C1 segment of cervical spinal cord (tissue), 14 donors: ENCODE data around the gene FARSA.
A peak's percentile ranks its signal among the peaks of the same experiment; 100 is the strongest.
"Not testable (repeated sequence)": the region's sequence is repeated elsewhere in the genome, so short reads cannot be mapped to it uniquely, and the experiment has no call there.

Experiments
- DNase-seq, 14 donors: peaks; one replicate each; lab custom pipeline; 2025; lab: John Stamatoyannopoulos, UW

The FARSA gene

GRCh38 chr19:12953799-12954611, 20.5 kb upstream of the FARSA start:
- peak in 1 of 14 donors; percentile 35 for DNase-seq

DNA sequence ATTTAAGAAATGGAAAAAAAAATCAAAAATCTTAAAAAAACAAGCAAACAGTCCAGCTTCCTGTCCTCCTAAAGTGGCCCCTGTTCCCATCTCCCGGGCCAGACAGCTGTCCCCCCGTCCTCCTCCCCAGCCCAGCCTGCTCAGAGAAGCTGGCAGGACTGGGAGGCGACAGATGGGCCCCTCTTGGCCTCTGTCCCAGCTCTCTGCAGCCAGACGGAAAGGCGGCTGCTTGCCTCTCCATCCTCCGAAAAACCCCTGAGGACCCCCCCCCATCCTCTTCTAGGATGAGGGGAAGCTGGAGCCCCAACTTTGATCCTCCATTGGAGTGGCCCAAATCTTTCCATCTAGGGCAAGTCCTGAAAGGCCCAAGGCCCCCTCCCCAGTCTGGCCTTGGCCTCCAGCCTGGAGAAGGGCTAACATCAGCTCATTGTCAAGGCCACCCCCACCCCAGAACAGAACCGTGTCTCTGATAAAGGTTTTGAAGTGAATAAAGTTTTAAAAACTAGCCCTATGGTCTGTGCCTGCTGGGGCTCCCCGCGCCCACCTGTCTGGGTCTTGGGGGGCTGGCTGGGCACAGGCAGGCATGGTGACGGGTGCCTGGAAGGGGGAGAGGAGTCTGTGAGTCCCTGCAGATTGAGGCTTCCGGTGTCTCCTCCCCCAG, 19.8 kb upstream of the FARSA start:
- peak in 10 of 14 donors; percentile 21 to 86 (median 38) for DNase-seq

DNA sequence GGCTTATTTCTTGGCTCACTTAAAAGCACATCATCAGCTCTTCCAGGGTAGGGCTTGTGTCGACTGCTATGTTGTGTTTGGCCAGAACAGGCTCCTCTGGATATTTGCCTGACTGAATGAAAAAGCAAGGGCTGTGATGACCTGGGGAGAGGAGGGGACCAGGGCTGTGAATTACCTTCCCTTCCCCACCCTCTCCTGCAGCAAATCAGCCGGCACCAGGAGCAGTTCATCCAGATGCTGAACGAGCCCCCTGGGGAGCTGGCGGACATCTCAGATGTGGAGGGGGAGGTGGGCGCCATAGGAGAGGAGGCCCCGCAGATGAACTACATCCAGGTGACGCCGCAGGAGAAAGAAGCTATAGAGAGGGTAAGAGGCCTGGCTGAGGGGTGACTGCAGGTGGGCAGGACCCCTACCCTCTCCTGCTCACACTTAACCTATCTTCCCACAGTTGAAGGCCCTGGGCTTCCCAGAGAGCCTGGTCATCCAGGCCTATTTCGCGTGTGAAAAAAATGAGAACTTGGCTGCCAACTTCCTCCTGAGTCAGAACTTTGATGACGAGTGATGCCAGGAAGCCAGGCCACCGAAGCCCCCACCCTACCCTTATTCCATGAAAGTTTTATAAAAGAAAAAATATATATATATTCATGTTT, 19.1 kb upstream of the FARSA start:
- peak in 2 of 14 donors; percentile 47 to 86 for DNase-seq

GRCh38 chr19:12952050-12952449, 18.5 kb upstream of the FARSA start:
- DNase-seq, result not testable (repeated sequence)

DNA sequence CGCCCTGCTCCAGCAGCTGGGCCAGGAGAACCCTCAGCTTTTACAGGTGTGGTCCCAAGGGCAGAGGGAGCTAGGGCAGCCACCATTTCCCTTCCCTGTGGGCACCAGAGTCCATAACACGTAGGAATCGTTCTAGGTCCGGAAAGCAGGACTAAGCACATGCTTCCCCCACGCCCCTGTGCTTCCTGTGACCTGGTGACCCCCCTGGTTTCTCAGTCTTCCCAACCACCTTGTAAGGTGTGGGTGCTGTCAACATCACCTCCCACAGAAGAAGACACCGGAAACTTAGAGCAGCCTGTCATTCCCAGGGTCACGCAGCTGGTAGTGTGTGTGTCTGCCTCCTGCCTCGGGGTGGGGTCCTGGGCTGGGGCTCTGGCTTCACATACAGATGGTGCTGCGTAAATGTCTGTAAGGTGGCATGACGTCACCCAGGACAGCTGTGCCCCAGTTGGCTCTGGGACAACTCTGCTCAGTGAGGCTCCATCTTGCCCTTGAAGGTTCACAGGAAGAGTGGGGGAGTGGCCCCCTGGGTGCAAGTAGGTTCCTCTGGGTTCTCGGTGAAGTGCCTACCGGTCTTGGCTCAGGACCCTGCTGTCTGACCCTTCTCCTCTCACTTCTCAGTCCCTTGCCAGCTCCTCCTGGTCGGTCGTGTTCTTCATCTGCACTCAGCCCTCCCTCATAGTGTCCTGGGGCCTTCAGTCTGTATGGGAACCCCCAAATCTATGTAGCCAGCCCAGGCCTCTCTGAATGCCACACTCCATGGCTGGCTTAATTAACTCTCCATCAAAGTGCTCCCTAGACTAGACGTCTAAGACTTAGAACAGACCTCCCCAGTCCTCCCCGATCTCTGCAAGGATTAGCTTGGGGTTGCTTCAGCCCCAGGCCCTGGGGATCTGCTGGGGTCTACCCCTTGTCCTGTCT, 16.1 kb upstream of the FARSA start:
- DNase-seq, result no peak

DNA sequence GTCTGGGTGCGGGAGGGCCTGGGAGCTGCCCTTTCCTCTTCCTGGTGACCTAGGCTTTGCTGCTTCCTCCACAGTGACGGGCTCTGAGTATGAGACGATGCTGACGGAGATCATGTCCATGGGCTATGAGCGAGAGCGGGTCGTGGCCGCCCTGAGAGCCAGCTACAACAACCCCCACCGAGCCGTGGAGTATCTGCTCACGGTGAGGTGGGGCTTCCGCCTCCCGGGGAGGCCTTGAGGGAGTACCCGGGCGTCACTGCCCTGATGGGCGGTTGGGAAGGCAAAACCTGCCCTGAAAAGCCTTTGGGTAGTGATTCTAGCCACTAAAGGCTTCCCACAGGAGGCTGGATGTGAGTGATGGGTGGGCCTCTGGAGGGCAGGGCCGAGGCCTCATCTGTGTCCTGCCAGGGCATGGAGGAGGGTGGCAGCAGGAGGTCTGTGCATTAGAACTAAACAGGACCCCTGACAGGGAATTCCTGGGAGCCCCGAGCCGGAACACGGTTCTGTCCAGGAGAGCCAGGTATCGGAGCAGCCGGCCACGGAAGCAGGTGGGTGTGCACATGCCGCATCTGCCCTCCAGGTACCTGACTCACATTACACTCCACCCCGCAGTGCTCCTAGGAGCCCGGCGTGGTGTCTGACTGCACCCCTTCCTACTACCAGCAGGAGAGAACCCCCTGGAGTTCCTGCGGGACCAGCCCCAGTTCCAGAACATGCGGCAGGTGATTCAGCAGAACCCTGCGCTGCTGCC, 15.3 kb upstream of the FARSA start:
- no peak for DNase-seq

- no peak for DNase-seq
Measured at GRCh38 chr19:12947702-12948611, 14.4 kb upstream of the FARSA start.

- no peak for DNase-seq
Measured at GRCh38 chr19:12946731-12947496, 13.4 kb upstream of the FARSA start.

- DNase-seq, result peak in 6 of 14 donors; percentile 33 to 70 (median 48)
Measured at GRCh38 chr19:12946092-12946721, 12.7 kb upstream of the FARSA start.

GRCh38 chr19:12945479-12946091, 12.1 kb upstream of the FARSA start, which contains the start of gene RAD23A:
Gene RAD23A, plus strand, starts transcription at chr19:12945862. Its CDS starts 87 bp downstream, at chr19:12945949.
- DNase-seq, result peak; percentile 41 to 93 (median 83)

DNA sequence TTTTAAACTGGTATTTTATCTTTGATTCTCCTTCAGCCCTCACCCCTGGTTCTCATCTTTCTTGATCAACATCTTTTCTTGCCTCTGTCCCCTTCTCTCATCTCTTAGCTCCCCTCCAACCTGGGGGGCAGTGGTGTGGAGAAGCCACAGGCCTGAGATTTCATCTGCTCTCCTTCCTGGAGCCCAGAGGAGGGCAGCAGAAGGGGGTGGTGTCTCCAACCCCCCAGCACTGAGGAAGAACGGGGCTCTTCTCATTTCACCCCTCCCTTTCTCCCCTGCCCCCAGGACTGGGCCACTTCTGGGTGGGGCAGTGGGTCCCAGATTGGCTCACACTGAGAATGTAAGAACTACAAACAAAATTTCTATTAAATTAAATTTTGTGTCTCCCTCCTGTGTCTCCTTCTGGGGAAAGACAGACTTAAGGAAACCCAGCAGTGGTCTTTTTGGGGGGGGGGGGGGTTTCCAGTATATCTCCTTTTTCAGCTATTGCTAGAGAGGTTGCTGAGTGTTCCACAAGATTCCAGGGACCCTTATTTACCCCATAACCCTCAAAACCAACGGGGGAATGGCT, 10.7 kb upstream of the FARSA start:
- no peak for DNase-seq

- no peak for DNase-seq
Measured at GRCh38 chr19:12943437-12944044, 10.0 kb upstream of the FARSA start.

DNA sequence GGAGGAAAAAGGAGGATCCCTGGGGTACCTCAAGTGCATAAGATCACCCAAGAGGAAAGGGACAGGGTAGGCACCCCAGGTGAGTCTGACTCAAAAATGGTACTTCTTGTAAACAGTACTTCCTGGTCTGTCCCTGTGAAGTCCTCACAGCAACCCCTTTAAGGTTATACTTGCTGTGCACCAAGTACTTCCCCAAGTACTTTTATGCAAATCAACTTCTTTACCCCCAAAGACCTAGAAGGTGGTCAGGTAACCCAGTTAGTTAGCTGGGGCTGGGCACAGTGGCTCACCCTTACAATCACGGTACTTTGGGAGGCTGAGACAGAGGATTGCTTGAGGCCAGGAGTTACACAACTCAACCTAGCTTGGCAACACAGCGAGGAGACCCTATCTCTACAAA, 7.4 kb upstream of the FARSA start:
- DNase-seq, result no peak

GRCh38 chr19:12939975-12940423, 6.5 kb upstream of the FARSA start:
- DNase-seq, result no peak

DNA sequence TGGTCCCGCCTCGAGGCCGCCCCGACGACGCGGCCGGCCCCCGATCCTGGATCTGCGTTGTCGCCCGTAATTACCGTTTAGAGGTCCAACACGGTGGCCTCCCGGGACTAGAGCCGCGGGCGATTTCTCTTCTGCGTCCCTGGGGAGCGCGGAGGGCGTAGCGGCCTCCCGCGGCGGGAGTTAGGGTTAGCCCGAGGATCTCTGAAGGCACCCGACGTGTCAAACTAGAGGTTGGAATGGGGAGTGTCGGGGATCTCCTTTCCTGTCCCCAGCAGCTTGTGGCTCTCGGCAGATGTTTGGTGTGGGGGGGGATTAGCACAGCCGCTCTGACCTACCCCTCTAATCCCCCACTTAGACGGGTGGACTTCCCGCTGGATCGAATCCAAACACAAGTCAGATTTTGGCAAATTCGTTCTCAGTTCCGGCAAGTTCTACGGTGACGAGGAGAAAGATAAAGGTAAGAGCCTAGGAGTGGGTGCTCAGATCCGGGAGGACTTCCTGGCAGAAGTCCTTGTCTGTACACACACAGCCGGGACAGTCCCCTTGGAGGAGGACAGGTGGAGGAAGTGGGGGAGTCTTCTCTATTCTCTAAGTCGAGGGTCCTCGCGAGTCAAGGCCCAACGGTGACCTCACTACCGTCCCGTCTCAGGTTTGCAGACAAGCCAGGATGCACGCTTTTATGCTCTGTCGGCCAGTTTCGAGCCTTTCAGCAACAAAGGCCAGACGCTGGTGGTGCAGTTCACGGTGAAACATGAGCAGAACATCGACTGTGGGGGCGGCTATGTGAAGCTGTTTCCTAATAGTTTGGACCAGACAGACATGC, 5.5 kb upstream of the FARSA start:
- peak in 2 of 14 donors; percentile 5 to 19 for DNase-seq
